Measurements from ENCODE around the gene EIF4EBP2. TPM values are rescaled to one million over a fixed set of nuclear protein-coding genes. Genes with fewer than 3 reads are reported as not detected.
A peak's percentile ranks its signal among the peaks of the same experiment; 100 is the strongest.

EIF4EBP2 gene
- total RNA-seq, 1 experiment from 2014 or later, result 80.3 TPM

DNA sequence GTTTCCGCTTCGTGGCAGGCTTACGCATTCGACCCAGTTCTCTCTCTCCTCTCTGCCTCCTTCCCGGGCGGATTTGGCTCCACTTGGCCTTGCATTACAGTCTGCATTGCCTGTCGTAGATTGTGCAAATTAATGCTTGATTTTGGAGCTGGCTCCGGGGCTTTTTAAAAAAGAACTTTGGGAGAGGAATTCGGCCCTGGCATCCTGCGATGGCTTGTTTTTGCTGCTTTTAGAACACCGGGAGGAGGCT is 767 bp downstream of the EIF4EBP2 start:
- BruUV-seq (replicated peaks), result no TSS peak

DNA sequence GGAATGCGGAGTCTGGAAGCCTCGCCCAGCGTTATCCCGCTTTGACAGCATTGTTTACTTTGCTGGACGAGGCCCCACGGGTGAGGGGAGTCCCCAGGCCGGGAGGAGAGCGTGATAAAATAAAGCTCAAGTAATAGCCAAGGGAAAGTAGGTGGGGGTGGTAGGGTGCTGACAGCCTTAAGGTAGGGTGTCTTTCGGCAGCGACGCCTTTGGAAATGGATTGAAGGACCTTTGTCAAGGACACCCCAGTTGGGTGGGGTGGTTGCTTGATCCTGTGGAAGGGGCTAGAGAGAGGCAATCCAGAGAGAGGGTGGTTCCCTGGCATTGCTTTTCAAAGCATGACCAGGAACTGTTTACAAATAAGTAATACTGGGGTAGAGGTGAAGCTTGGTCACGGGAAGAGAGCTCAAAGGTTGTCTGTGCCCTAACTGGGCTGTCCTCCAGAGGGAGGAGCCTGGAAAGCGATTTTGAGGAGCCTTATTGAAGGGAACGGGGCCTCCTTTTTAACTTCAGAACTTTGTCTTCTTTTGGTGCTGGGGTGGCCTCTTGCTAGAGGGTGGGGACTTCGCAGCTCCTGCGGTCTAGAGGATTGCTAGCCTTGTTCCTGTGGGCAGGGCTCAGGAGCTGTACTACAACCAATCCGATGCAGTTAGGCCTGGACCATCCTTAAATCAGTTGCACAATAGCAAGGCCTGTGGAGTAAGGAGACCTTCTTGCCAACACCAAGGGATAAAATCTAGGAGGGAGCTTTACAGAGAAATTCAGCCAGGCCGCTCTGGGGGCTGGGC is 1.3 kb downstream of the EIF4EBP2 start:
- intact Hi-C loops (cut with micrococcal nuclease; ENCODE audit: unreplicated experiment), result no loop called here
- Histone ChIP-seq H3K27ac (peak overlapping the region; percentile 70), H3K4me2 (peak overlapping the region; percentile 90), H2AFZ (peak overlapping the region; percentile 84), H3K4me3 (peak overlapping the region; percentile 82), H3K9me2 (ENCODE audit: insufficient read depth) (no peaks in the 10 kb centered on the region), H3K79me2 (ENCODE audit: low read depth) (peaks cover 58% of the 10 kb centered on the region), H3K27me3 (ENCODE audit: insufficient read depth, low read depth) (no peaks in the 10 kb centered on the region), H3K36me3 (ENCODE audit: low read depth) (peaks cover 17% of the 10 kb centered on the region), H3K4me1 (replicated peaks; ENCODE audit: insufficient read depth) (peaks cover 24% of the 10 kb centered on the region), H3K9me3 (ENCODE audit: insufficient read depth, low read depth) (no peaks in the 10 kb centered on the region), H4K20me1 (ENCODE audit: insufficient read depth) (peaks cover 37% of the 10 kb centered on the region), H3F3A (ENCODE audit: insufficient read depth, low read depth) (peaks cover 23% of the 10 kb centered on the region; the same call in 1 of the 2 replicates)
- DNase-seq, result peak; percentile 78 to 94
- POLR2A ChIA-PET (ENCODE audit: unreplicated experiment), result interaction anchor here (0.5 to 1.0 kb wide), 8 partner anchors 27 to 513 kb away, joined by 3 to 9 read pairs (median 4); partner anchors contain the start of gene TYSND1
- CTCF ChIA-PET, result interaction anchor here (0.6 to 2.5 kb wide), 7 partner anchors 16 to 184 kb away, joined by 3 to 17 read pairs (median 4); no protein-coding TSS in a partner anchor
- BruUV-seq (replicated peaks), result TSS peak; percentile 56
- TF ChIP-seq, protein P1, sequence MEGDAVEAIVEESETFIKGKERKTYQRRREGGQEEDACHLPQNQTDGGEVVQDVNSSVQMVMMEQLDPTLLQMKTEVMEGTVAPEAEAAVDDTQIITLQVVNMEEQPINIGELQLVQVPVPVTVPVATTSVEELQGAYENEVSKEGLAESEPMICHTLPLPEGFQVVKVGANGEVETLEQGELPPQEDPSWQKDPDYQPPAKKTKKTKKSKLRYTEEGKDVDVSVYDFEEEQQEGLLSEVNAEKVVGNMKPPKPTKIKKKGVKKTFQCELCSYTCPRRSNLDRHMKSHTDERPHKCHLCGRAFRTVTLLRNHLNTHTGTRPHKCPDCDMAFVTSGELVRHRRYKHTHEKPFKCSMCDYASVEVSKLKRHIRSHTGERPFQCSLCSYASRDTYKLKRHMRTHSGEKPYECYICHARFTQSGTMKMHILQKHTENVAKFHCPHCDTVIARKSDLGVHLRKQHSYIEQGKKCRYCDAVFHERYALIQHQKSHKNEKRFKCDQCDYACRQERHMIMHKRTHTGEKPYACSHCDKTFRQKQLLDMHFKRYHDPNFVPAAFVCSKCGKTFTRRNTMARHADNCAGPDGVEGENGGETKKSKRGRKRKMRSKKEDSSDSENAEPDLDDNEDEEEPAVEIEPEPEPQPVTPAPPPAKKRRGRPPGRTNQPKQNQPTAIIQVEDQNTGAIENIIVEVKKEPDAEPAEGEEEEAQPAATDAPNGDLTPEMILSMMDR (conservative IDR thresholded peaks at IDR 0.05), result no peak
- no peak for TF ChIP-seq EZH2 (IDR thresholded peaks at IDR 0.05; ENCODE audit: low read depth)

More for the DNA sequence above, 767 bp downstream of the EIF4EBP2 start:
- Histone ChIP-seq H3K79me2 (ENCODE audit: low read depth) (peaks cover 53% of the 10 kb centered on the region), H3K9me3 (ENCODE audit: insufficient read depth, low read depth) (no peaks in the 10 kb centered on the region), H3K4me3 (peak overlapping the region; percentile 82), H4K20me1 (ENCODE audit: insufficient read depth) (peaks cover 32% of the 10 kb centered on the region), H3F3A (ENCODE audit: insufficient read depth, low read depth) (peaks cover 23% of the 10 kb centered on the region; the same call in 1 of the 2 replicates), H2AFZ (peak overlapping the region; percentile 84), H3K27ac (peak overlapping the region; percentile 70), H3K36me3 (ENCODE audit: low read depth) (peaks cover 15% of the 10 kb centered on the region; the same call in 1 of the 2 replicates), H3K4me1 (replicated peaks; ENCODE audit: insufficient read depth) (peaks cover 24% of the 10 kb centered on the region), H3K9me2 (ENCODE audit: insufficient read depth) (no peaks in the 10 kb centered on the region), H3K27me3 (ENCODE audit: insufficient read depth, low read depth) (no peaks in the 10 kb centered on the region), H3K4me2 (peak overlapping the region; percentile 90)
- ChIA-PET CTCF (interaction anchor here (0.6 to 2.5 kb wide), 5 partner anchors 17 to 183 kb away, joined by 3 to 17 read pairs (median 3); no protein-coding TSS in a partner anchor), POLR2A (ENCODE audit: unreplicated experiment) (interaction anchor here (0.5 to 1.0 kb wide), 5 partner anchors 27 to 258 kb away, joined by 3 to 9 read pairs (median 6); partner anchors contain the start of gene TYSND1)
- TF ChIP-seq EZH2 (IDR thresholded peaks at IDR 0.05; ENCODE audit: low read depth), result no peak
- TF ChIP-seq, protein P1 (conservative IDR thresholded peaks at IDR 0.05), result no peak
- no peak for DNase-seq
- intact Hi-C loops (cut with micrococcal nuclease; ENCODE audit: unreplicated experiment), result no loop called here

DNA sequence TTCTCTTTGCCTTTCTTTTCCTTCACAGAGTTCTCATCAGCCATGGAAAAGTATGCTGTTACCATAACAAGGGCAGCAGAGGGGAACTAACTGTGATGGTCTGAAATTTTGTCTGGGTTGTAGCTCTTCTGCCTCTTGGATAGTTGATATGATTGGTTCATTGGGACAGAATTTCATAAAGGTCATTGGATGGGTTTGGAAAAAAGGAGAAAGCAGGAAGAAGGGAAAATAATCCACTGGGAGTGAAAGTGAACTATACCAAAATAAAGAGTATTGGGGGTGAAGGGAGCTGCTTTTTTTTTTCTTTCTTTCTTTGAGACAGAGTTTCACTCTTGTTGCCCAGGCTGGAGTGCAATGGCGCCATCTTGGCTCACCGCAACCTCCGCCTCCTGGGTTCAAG is 5.8 kb downstream of the EIF4EBP2 start:
- H3K9me2 ChIP-seq (ENCODE audit: insufficient read depth), result no peaks in the 10 kb centered on the region
- H3K9me3 ChIP-seq (ENCODE audit: insufficient read depth, low read depth), result no peaks in the 10 kb centered on the region
- no peak for DNase-seq
- peaks cover 22% of the 10 kb centered on the region; the same call in 1 of the 2 replicates for H3F3A ChIP-seq (ENCODE audit: insufficient read depth, low read depth)
- intact Hi-C loops (cut with micrococcal nuclease; ENCODE audit: unreplicated experiment), result no loop called here
- POLR2A ChIA-PET (ENCODE audit: unreplicated experiment), result no interaction called here
- H3K4me1 ChIP-seq (replicated peaks; ENCODE audit: insufficient read depth), result peaks cover 13% of the 10 kb centered on the region
- no peak overlapping the region for H3K4me2 ChIP-seq
- no peaks in the 10 kb centered on the region for H3K27me3 ChIP-seq (ENCODE audit: insufficient read depth, low read depth)
- BruUV-seq (replicated peaks), result no TSS peak
- CTCF ChIA-PET, result interaction anchor here (0.7 kb wide), 2 partner anchors 36 to 46 kb away, joined by 3 to 4 read pairs; no protein-coding TSS in a partner anchor
- no peak overlapping the region for H2AFZ ChIP-seq
- peaks cover 26% of the 10 kb centered on the region for H3K36me3 ChIP-seq (ENCODE audit: low read depth)
- peaks cover 73% of the 10 kb centered on the region for H4K20me1 ChIP-seq (ENCODE audit: insufficient read depth)
- TF ChIP-seq, protein P1 (conservative IDR thresholded peaks at IDR 0.05), result no peak
- no peak for TF ChIP-seq EZH2 (IDR thresholded peaks at IDR 0.05; ENCODE audit: low read depth)
- no peak overlapping the region for H3K27ac ChIP-seq
- no peak overlapping the region for H3K4me3 ChIP-seq
- peaks cover 92% of the 10 kb centered on the region for H3K79me2 ChIP-seq (ENCODE audit: low read depth)
